HL-60 (cell line): ENCODE results near the gene ANKRD23.

Source experiments
- CTCF ChIP-seq: IDR thresholded peaks from one replicate; pipeline ENCODE4 v1.5.1; 2011; ENCODE audit warnings: low read length, control low read depth, inconsistent platforms; ENCODE audit not compliant: insufficient read depth
- GABPA ChIP-seq: IDR thresholded peaks from 2 replicates; pipeline ENCODE4 v1.6.1; 2012; ENCODE audit warnings: low read depth
- POLR2AphosphoS5 ChIP-seq: IDR thresholded peaks from 2 replicates; pipeline ENCODE4 v1.6.1; 2012; ENCODE audit warnings: low read depth
- REST ChIP-seq: IDR thresholded peaks from 2 replicates; pipeline ENCODE4 v1.6.1; 2012; ENCODE audit warnings: low read depth; ENCODE audit not compliant: insufficient replicate concordance
- SPI1 ChIP-seq: IDR thresholded peaks from 2 replicates; pipeline ENCODE4 v1.6.1; 2012; ENCODE audit warnings: low read depth, mild to moderate bottlenecking, borderline replicate concordance

- TF ChIP-seq CTCF (no peak), POLR2AphosphoS5 (no peak), REST (no peak), GABPA (no peak), SPI1 (no peak)
These were observed 3.8 kb upstream of the ANKRD23 start for GRCh38 chr2:96847586-96847985.
